HG02938 (cell line): Measurements from ENCODE around the gene DNAJB6.

Experiments
- ATAC-seq: cut with Tn5 transposase; IDR thresholded peaks from one replicate; pipeline ENCODE4 v1.9.1; 2021; ENCODE audit warnings: mild to moderate bottlenecking, moderate library complexity; ENCODE audit not compliant: unreplicated experiment

Gene DNAJB6

DNA sequence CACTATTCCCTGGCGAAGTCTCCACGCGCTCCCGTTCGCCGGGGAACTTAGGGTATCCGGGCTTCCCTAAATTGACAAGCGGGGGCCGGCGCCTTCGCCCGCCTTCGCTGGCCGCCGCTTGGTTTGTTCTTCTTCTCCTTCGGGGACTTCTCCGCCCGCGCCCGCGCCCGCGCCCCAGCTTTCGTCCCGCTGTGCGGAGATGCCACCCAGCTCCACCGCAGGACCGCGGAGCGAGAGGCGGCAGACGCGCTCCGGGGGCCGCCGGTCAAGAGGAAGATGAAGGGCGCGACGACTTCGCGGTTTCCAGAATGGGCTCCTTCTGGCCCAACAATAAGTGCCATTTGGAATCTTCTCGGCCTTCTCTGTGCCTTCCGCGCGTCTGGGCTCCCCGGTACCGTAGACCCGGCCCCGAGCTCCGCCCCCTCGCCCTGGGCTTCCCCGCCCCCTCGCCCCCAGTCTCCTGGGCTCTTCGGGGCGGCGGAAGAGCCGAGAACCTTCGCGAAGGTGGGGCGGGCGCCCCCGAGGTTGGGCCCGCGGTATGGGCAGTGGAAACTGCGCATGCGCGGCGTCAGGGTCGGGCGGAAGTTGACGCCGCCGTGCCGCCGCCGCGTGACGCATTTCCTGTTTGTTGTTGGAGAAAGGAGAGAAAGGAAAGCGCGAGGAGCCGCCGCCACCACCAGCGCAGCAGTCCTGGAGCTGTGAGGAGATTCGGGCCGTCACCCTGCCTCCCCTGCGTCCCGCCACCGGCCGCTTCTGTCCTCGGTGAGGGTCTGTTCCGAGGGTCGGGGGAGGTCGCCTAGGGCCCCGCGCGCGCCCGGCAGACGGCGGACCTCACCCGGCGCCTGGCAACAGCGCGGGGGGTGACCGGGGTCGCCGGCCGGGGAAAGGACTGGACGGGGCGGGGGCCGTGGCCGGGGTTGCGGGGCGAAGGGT is at the start of gene DNAJB6:
Gene DNAJB6 (plus strand): TSS at position 622 of the 933 bp plus-strand sequence. CDS start 21,569 bp downstream, outside the sequence.
- ATAC-seq = peak; percentile 71

DNA sequence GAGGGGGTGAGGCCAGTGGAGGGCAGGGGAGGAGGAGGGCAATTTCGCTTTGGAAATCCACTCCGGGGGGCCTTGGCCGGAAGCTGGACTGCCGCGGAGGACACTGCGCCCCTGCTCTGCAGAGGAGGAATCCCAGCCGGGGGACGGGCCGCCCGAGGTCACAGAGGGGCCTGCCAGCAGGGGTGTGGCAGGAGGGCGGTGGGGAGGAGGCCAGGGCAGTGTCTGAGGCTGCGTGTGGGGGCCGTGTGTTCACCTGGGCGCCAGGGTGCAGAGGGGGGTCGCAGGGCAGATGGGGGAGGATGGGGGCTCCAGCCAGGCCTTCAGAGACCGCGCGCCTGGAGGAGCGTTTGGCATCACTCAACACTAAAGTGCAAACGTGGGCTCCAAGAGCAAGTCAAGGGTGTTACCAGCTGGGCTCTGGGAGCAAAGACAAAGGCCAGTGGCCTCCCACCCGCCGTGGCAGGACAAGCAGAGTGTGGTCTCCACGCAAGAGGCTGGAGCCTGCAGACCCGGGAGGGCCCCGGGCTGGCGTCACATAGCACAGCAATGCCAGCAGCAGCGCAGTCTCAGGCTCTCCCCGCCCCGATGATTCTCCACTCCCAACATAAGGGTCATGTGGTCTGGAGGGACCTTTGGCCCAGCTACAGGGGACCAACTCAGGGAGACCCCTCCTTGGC is 45.3 kb upstream of the DNAJB6 start:
- ATAC-seq = no peak

DNA sequence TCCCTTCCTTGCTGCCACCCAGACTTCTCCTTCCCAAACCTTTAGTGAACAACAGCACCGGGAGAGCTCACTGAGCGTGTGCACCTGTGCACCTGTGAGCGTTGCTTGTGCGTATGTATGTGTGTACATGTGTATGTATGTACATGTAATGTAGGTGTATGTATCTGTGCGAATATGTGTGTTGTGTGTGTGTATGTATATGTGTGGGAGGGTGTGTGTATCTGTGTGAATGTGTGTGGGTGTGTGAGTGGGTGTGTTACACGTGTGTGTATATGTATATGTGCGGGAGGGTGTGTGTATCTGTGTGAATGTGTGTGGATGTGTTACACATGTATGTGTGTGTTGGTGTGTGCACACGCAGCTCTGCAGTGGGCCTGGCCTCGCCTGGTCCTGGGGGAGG is 44.5 kb upstream of the DNAJB6 start:
- no peak for ATAC-seq

DNA sequence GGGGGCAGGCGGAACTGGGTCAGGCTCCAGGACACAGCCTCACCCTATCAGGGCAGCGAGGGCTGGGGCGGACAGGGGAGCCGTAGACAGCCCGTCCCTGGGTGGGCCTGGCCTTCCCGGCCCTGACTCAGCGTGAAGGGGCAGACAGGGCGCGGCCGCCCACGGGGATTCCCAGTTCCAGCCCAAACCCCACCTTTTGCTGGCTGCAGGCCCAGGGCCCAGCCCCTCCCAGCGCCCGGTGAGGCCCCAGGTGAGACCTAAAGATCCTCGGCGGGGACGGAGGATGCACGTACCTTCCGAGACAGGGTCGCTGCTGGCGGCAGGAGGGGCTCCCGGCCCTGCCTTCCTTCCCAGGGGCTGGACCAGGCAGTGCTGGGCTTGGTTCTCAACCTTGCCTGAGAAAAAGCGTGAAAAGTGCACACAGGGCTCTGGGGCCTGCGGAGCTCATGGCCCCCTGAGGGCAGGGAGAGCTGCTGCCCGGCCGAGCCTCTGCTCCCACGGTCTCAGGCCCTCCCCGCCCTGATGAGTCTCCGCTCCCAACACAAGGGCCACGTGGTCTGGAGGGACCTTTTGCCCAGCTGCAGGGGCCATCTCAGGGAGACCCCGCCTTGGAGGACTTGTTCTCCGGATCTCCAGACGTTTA is 43.9 kb upstream of the DNAJB6 start:
- no peak for ATAC-seq

DNA sequence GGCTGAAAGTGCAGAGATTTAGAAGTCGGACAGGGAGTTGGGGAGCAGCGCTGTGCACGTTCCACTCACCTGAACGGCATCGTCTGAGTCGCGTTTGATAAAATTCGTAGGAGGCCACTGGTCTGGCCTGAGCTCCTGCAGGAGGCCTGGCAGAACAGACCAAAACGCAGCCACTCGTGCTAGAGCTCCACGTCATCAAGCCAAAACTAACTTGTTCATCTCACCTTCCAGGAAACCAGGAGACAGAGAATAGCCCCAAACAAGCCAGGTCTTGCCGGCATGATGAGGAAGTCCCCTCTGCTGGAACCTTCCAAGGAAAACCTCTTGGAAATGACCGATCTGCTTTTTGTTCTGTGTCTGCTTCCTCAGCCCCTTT is 43.4 kb upstream of the DNAJB6 start:
- ATAC-seq = no peak

DNA sequence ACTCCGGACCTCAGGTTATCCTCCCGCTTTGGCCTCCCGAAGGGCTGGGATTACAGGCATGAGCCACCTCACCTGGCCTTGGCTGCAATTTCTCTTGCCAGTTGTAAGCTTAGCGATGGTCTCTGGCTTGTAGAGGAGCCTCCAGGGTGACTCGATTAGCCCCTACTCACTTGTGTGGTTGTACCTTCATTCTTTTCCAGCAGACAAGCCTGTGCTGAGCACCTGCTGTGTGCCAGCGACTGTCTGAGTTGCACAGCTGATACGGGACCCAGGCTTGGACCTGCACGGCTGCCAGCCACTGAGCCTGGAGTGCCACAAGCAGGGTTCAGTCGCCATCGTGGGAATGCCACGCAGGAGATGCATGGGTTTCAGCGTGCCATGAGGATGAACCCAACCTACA is 42.0 kb upstream of the DNAJB6 start:
- ATAC-seq = no peak

DNA sequence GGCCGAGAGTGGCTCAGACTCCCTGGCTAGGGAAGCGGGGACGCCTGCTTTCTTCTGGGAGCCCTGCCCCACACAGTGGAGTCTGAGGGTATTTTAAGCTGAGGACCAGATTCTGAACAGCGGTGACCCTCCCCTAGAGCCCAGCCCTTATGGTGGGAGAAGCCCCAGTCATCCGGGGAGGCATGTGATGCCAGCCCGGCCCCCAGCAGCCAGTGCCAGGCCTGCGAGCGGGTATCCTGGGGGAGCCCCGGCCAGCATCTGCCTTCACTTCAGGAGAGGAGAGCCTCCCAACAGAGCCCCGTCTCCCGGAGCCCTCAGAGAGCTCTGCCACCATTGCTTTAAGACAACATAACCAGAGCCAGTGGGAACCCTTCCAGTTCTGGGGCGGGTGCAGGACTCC is 41.5 kb upstream of the DNAJB6 start:
- ATAC-seq = no peak

DNA sequence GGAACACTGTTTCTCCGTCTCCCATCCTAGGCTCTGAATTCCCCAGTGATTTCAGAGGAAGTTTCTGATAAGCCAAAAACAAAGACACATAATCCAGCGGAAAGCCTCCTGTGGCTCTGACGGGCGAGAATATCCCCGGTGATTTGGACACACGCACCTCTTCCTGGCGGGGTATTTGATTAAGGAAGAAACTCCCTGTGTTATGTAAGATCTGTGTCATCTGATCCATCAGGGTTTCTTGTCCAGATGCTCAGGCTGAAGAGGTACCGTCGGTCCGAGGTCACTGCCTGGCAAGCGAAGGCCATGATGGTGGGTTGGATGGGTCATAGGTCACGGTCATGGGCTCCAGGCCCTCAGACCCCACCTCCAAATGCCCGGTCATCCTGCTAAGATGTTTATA is 39.6 kb upstream of the DNAJB6 start:
- ATAC-seq = no peak

DNA sequence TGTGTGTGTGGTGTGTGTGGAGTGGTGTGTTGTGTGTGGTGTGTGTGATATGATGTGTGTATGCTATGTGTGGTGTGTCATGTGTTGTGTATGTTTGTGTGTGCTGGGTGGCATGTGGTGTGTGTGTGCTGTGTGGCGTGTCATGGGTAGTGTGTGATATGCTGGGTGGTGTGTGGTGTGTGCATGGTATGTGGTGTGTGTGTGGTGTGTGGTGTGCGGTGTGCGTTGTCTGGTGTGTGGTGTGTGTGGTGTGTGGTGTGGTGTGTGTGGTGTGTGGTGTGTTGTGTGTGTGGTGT is 37.5 kb upstream of the DNAJB6 start:
- ATAC-seq = no peak

DNA sequence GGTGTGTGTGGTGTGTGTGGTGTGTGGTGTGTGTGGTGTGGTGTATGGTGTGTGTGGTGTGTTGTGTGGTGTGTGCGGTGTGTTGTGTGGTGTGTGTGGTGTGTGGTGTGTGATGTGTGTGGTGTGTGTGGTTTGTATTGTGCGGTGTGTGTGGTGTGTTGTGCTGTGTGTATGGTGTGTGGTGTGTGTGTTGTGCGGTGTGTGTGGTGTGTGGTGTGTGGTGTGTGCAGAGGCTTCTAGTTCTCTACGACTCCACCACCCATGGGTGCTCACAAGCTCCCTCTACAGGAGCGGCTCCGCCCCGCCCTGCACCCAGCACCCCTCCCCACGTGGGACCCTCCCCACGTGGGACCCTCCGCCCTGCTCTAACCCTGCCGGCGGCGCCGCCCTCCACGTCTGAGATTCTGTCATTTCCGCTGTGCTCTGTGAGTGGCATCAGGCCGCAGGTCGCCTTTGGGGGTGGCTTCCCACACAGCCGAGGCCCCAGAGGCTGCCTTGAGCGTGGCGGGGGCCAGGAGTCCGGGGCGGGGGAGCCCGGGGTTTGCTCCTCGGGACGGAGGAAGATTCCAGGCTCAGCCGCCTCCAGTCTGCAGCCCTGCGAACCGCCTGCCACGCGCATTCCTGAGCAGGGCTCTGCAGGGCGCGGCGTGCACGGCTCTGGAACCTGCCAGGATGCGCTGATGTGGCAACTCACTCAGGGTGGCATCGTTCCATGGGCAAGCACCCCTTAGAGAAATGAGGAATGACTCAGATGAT is 37.0 kb upstream of the DNAJB6 start:
- ATAC-seq = no peak

DNA sequence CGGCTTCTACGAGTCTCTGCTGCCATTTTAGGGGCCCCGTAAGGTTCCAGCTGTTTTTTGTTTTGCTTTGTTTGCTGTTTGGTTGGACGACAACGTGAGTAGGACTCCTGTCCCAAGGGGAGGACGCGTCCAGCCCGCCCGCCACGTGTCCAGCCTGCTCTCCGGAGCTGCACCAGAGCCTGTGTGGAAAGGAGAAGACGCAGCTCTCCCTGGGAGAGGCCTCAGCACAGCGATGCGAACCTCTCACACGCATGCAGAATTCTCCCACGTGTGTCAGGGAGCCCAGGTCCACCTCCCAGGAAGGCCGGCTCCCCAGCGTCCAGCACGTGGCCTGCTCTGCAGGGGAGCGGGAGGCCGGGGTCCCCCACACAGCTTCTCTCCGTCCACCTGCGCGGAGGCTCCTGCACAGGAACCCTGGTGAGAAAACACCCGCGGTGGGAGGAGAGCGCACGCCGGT is 36.4 kb upstream of the DNAJB6 start:
- no peak for ATAC-seq

DNA sequence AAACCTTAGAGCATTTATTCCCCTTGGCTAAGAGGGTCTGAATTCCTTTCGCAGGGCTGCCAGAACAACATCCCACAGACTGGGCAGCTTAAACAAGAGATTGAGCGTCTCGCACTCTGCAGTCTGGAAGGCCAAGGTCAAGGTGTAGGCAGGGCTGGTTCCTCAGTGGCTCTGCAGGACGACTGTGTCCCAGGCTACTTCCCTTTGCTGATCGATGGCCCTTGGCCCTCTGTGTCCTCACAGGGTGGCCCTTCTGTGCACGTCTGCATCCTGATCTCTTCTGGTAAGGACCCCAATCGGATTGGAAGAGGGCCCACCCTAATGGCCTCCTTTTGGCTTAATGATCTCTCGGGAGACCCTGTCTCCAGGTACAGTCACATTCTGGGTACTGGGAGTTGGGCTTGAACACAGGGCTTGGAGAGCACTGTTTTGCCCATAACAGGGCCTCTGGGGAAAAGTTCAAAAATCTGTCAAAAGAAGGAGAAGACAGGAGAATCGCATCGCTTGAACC is 35.1 kb upstream of the DNAJB6 start:
- no peak for ATAC-seq

DNA sequence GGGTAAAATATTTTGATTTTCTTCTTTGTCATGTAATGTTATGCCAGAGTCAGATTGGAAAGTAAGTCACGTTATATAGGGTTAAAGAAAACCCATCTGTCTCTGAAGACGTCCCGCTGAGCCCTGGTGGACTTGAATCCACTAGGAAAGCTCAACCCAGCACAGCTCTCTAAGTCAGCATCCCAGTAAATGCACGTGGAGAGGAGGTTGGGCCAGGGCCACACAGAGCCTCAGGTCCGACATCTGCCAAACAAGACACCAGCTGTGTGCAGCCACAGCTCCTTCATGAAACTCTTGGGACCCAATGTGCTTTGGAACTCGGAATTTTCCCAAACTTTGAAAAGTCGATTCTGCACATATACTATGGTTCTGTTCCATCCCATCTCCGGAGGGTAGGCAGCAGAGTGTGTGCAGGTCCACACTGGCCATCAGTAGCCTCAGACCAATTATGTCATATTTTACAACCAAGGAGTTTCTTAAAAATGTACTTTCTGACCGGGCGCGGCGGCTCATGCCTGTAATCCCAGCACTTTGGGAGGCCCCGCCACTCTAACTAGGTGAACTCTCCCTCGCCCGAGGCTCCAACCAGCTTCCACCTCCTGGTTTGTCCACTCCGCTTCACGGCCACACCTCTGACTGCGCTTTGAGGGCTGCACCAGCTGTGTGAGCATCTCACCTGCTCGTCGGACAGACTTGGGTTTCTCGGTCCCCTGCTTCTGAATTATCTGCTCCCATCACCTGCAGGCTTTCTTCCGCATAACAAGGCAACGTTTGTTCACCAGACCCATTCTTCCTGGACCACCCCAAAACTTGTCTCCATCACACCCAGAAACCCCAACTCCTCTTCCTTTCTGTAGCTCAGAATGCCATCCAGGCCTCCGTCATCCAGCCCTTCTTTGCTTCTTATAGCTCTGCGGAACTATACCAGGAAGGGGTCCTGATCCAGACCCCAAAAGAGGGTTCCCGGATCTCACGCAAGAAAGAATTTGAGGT is 29.7 kb upstream of the DNAJB6 start:
- no peak for ATAC-seq

DNA sequence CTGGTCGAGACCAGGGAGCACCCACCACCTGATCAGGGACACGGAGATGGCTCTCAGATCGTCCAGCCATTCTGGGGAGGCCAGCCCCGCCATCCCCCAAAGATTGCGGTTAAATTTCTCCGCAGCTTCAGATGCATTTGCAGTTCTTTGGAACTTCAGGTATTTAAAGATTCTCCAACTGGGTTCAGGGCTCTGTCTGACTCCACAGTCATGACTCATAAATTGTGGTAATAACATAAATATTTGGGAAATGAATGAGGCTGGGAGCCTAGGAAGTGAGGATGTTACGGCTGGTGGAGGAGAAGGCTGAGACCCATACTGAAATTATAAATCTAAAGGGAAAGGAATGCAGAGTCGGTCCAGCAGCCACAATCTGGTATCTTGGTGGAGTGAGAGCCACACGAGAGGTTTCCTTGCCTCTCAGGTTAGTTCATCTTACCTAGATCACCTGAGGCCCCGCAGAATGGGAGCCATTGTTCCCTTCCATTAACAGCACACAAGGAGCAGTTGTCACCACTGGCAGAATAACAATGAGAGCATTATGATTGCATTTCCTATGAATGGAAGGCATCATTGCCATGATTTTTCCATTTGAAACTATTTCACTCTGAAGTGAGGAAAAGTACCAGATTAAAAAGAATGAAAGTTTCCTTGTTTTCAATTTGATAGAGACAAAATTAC is 26.7 kb upstream of the DNAJB6 start:
- no peak for ATAC-seq

DNA sequence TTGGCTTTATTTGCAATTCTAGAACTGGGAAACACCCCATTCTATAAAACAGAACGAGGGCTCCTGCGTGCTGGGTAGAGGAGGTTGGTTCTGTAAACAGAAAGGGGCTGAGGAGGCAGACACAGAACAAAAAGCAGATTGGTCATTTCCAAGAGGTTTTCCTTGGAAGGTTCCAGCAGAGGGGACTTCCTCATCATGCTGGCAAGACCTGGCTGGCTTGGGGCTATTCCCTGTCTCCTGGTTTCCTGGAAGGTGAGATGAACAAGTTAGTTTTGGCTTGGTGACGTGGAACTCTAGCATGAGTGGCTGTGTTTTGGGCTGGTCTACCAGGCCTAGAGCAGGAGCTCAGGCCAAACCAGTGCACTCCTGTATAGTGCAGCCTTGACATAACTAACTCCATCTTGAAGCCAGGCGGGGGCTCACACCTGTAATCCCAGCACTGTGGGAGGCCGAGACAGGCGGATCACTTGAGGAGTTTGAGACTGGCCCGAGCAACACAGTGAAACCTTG is 26.1 kb upstream of the DNAJB6 start:
- no peak for ATAC-seq

DNA sequence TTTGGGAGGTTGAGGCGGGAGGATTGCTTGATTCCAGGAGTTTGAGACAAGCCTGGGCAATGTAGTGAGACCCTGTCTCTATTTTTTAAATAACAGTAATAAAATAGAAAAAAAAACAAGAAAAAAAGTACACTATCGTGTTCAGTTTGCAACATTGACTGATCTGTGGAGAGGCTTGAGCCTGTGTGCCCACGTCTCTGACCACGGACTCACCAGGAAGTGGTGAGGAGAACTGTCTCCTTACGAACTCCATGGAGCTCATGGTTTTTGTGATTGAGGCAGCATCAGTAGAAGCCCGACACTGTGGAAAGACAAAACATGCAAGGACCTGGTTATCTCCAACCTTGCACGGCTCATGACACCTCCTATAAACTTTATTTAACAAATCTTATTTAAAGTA is 23.9 kb upstream of the DNAJB6 start:
- ATAC-seq = no peak

DNA sequence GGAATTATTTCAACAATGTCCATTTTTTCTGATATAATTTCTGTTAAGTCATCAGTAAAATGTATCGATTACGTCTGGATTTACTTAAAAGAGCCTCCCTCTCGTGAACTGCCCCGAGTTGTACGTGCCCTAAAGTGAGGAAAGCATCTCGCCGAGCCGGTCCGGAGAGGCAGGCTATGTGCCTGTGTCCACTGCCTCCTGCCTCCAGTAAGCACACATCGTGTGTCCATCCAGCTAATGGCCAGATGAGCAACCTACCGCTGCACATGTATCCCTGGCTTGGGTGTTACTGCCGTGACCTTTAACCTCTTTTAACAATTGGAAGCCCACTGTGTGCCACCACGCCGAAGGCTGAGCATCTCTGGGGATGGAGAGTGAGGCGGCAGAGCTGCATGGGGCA is 23.2 kb upstream of the DNAJB6 start:
- no peak for ATAC-seq

DNA sequence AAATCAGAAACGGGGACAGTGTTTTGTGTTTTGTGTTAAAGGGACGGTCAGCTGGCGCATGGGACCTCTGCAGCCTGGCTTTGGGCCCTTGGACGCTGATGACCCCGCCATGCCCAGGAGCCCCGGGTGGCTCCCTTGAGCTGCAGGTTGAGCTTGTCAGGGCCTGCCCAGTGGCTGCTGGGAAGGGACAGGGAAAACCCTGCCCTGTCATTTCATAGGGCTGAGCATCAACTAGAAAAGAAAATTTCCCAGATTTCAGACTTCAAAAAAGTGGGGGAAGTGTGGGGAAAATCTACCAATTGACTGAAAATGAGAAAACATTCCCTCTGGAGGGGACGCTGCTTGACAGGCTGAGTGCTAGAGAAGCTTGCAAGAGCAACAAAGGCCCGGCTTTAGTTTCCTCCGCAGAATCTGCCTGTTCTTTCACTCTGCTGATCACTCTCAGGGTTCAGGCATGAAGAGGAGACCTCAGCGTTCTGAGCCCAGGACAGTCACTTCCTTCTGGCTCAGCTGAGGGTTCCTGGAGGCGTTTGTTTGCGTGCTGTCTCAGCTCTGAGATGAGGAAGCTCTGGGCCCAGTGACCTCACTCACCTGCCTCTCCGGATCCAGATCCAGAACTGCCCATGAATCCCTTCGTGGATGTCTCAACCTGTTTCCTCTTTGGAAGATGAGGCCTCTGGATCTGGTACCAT is 18.6 kb upstream of the DNAJB6 start:
- peak; percentile 68 for ATAC-seq
